Uterus (tissue), 4 donors: ENCODE results near the gene UPF3B. TPM values are rescaled to one million over a fixed set of nuclear protein-coding genes. Genes with fewer than 3 reads are reported as not detected.
"Not testable (repeated sequence)": the region's sequence is repeated elsewhere in the genome, so short reads cannot be mapped to it uniquely, and the experiment has no call there.

Experiments used
- DNase-seq, 2 donors: peaks; one replicate each; pipeline ENCODE4 v3.0.0-alpha.2; 2019 to 2020
- H3K27ac ChIP-seq, 2 donors: fragments of 200-600 bp; sonication (generic); 1 replicate in 1 of 2; 2 replicates in 1 of 2; pipeline ENCODE4 v1.5.1; 2016 to 2018
- H3K27me3 ChIP-seq, 2 donors: fragments of 200-600 bp; sonication (generic); one replicate each; pipeline ENCODE4 v1.5.1; 2018 to 2019; ENCODE audit warnings: control low read depth in 1 of 2
- H3K36me3 ChIP-seq, 2 donors: fragments of 200-600 bp; sonication (generic); one replicate each; pipeline ENCODE4 v1.5.1; 2019; ENCODE audit warnings: control low read depth in 1 of 2
- H3K4me1 ChIP-seq, 2 donors: fragments of 200-600 bp; sonication (generic); one replicate each; pipeline ENCODE4 v1.5.1; 2018 to 2019; ENCODE audit warnings: control low read depth in 1 of 2
- H3K4me3 ChIP-seq, 2 donors: fragments of 200-600 bp; sonication (generic); 1 replicate in 1 of 2; 2 replicates in 1 of 2; pipeline ENCODE4 v1.5.1; 2018 to 2019; ENCODE audit warnings: mild to moderate bottlenecking in 1 of 2
- H3K9me3 ChIP-seq, 2 donors: fragments of 200-600 bp; sonication (generic); one replicate each; pipeline ENCODE4 v1.5.1; 2019; ENCODE audit warnings: control low read depth in 1 of 2
- POLR2A ChIP-seq, 2 donors: fragments of 450-650 bp; IDR thresholded peaks; one replicate each; pipeline ENCODE4 v1.6.1; 2016; ENCODE audit warnings: antibody characterized with exemption in 2 of 2, mild to moderate bottlenecking in 1 of 2, moderate library complexity in 1 of 2
- intact Hi-C: fragments of 100-400 bp; cut with DNase I; formaldehyde crosslinking; loops from one replicate; pipeline ENCODE4 v1.15.1; 2023; ENCODE audit warnings: low total_unique reads
- total RNA-seq, 4 donors: library from RNA; depleted of rRNA in 3 of 4; stranded (reverse); fragments of >200 nt in 3 of 4; gene quantifications; one replicate each; pipeline versions ENCODE4 v1.1.0 to v1.2.4, GENCODE V29; 2014 to 2023
- TF ChIP-seq, protein P1 (sequence below), 4 experiments: fragments of 200-600 bp in 2 of 4; fragments of 450-650 bp in 2 of 4; sonication (generic) in 2 of 4; IDR thresholded peaks; one replicate each; pipeline ENCODE4 v1.5.1; 2016 to 2019; ENCODE audit warnings: antibody characterized with exemption in 4 of 4, mild to moderate bottlenecking in 2 of 4, moderate library complexity in 1 of 4
- donor health status: DM: yes; HTN: yes; CAD: no.

Gene UPF3B, protein sequence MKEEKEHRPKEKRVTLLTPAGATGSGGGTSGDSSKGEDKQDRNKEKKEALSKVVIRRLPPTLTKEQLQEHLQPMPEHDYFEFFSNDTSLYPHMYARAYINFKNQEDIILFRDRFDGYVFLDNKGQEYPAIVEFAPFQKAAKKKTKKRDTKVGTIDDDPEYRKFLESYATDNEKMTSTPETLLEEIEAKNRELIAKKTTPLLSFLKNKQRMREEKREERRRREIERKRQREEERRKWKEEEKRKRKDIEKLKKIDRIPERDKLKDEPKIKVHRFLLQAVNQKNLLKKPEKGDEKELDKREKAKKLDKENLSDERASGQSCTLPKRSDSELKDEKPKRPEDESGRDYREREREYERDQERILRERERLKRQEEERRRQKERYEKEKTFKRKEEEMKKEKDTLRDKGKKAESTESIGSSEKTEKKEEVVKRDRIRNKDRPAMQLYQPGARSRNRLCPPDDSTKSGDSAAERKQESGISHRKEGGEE
- 1 to 10 TPM; 1.8 to 9.8 (median 2.7) TPM for total RNA-seq

DNA sequence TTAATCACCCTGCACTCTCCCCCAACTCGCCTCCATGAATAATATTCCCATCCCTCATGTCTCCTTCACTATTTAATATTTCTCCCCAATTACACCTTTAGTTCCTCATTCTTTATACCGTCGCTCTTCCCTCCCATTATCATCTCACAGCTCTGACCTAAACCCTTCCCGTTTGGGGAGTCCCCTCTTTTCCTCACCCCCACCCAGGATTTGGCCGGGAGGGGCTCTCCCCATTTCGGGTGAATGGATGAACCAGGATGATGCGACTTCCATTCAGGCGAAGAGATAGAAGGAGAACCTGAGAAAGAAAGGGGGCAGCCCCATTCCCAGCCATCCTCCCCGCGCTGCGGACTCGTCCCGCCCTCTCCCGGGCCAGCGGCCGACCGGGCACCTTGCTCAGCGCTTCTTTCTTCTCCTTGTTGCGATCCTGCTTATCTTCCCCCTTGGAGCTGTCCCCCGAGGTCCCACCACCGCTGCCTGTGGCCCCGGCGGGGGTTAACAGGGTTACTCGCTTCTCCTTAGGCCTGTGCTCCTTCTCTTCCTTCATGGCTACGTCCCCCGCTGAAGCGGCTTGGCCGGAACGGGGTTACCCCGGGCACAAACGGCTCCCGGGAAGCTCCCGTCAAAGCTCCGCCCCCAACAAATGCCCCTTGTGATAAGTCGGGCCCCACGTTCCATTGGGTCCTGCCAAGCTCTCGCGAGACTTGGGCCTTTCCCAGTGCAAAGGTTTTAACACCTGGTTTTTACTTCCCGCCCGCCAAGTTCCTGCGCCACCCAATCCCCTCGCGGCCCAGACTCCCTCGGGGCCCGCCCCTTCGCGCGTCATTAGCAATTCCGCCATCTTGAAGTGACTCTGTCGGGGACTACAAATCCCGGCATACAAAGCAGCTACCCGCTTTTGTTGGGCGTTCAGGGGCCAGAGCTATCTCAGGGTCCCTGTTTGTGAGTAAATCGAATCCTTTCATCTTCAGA is at the start of gene UPF3B:
Gene UPF3B (minus strand): TSS at position 582 of the 972 bp plus-strand sequence. CDS start 35 bp downstream, at position 547.
- intact Hi-C loops: no loop called here
- no peaks in the 10 kb centered on the region for H3K36me3 ChIP-seq
- peak within 1 kb of the TSS; percentile 89 to 90 for H3K27ac ChIP-seq
- no peaks in the 10 kb centered on the region for H3K4me1 ChIP-seq
- H3K4me3 ChIP-seq: peak within 1 kb of the TSS; percentile 57 to 73
- peak; percentile 34 to 53 for TF ChIP-seq POLR2A (IDR thresholded peaks at IDR 0.05)
- TF ChIP-seq, protein P1, sequence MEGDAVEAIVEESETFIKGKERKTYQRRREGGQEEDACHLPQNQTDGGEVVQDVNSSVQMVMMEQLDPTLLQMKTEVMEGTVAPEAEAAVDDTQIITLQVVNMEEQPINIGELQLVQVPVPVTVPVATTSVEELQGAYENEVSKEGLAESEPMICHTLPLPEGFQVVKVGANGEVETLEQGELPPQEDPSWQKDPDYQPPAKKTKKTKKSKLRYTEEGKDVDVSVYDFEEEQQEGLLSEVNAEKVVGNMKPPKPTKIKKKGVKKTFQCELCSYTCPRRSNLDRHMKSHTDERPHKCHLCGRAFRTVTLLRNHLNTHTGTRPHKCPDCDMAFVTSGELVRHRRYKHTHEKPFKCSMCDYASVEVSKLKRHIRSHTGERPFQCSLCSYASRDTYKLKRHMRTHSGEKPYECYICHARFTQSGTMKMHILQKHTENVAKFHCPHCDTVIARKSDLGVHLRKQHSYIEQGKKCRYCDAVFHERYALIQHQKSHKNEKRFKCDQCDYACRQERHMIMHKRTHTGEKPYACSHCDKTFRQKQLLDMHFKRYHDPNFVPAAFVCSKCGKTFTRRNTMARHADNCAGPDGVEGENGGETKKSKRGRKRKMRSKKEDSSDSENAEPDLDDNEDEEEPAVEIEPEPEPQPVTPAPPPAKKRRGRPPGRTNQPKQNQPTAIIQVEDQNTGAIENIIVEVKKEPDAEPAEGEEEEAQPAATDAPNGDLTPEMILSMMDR (IDR thresholded peaks at IDR 0.05): no peak
- peak; percentile 94 to 97 for DNase-seq
- H3K9me3 ChIP-seq: no peaks in the 10 kb centered on the region
- H3K27me3 ChIP-seq: peaks cover 0 to 3% of the 10 kb centered on the region in 2 donors

GRCh38 chrX:119900976-119901375 is 48.2 kb upstream of the UPF3B start:
- Histone ChIP-seq H3K4me3 (no peak overlapping the region), H3K4me1 (no peaks in the 10 kb centered on the region), H3K9me3 (no peaks in the 10 kb centered on the region), H3K36me3 (no peaks in the 10 kb centered on the region), H3K27ac (no peak overlapping the region), H3K27me3 (no peaks in the 10 kb centered on the region)
- intact Hi-C loops: no loop called here
- no peak for TF ChIP-seq POLR2A (IDR thresholded peaks at IDR 0.05)
- TF ChIP-seq, protein P1 (IDR thresholded peaks at IDR 0.05): no peak
- DNase-seq: no peak

- DNase-seq: no peak
- H3K27ac ChIP-seq: no peak overlapping the region
- intact Hi-C loops: no loop called here
- H3K9me3 ChIP-seq: no peaks in the 10 kb centered on the region
- H3K4me1 ChIP-seq: no peaks in the 10 kb centered on the region
- no peak overlapping the region for H3K4me3 ChIP-seq
- no peaks in the 10 kb centered on the region for H3K27me3 ChIP-seq
- no peak for TF ChIP-seq POLR2A (IDR thresholded peaks at IDR 0.05)
- H3K36me3 ChIP-seq: no peaks in the 10 kb centered on the region
Measured at GRCh38 chrX:119899125-119899524, 46.4 kb upstream of the UPF3B start.

- Histone ChIP-seq H3K36me3 (no peaks in the 10 kb centered on the region), H3K27ac (no peak within 1 kb of the TSS), H3K4me1 (no peaks in the 10 kb centered on the region), H3K4me3 (no peak within 1 kb of the TSS), H3K27me3 (no peaks in the 10 kb centered on the region), H3K9me3 (no peaks in the 10 kb centered on the region)
- no peak for DNase-seq
- no peak for TF ChIP-seq POLR2A (IDR thresholded peaks at IDR 0.05)
- TF ChIP-seq, protein P1 (IDR thresholded peaks at IDR 0.05): no peak
- intact Hi-C loops: no loop called here
Measured at GRCh38 chrX:119895843-119896326, 43.1 kb upstream of the UPF3B start, which contains the start of gene AKAP14. Gene AKAP14, plus strand, starts transcription at chrX:119895893. Its CDS starts 7,331 bp downstream, at chrX:119903224.

GRCh38 chrX:119891961-119892692 is 39.4 kb upstream of the UPF3B start:
- H3K4me3 ChIP-seq, intact Hi-C loops, DNase-seq, H3K4me1 ChIP-seq, H3K27ac ChIP-seq, H3K9me3 ChIP-seq, H3K36me3 ChIP-seq, H3K27me3 ChIP-seq: not testable (repeated sequence)

GRCh38 chrX:119890626-119891025 is 37.9 kb upstream of the UPF3B start:
- H3K36me3 ChIP-seq, intact Hi-C loops, H3K27ac ChIP-seq, H3K4me1 ChIP-seq, H3K4me3 ChIP-seq, DNase-seq, H3K9me3 ChIP-seq, H3K27me3 ChIP-seq: not testable (repeated sequence)
